Trophoblast cell (in vitro differentiated cells and primary cell): ENCODE measurements around the gene TCF12.

Experiments
- DNase-seq, 2 donors: peaks; one replicate each; pipeline ENCODE4 v3.0.0-alpha.2; 2016
- H2AFZ ChIP-seq: 2 replicates; pipeline ENCODE4 v1.6.1; 2013; ENCODE audit warnings: low read length, moderate library complexity, mild to moderate bottlenecking; ENCODE audit not compliant: insufficient read depth, poor library complexity
- H2AK5ac ChIP-seq: 2 replicates; pipeline ENCODE4 v1.6.1; 2013; ENCODE audit warnings: mild to moderate bottlenecking, low read length
- H2BK120ac ChIP-seq: 2 replicates; pipeline ENCODE4 v1.6.1; 2013; ENCODE audit warnings: low read length, mild to moderate bottlenecking, moderate library complexity; ENCODE audit not compliant: insufficient read depth, poor library complexity
- H2BK12ac ChIP-seq: 2 replicates; pipeline ENCODE4 v1.6.1; 2013; ENCODE audit warnings: mild to moderate bottlenecking, low read length, moderate library complexity
- H2BK5ac ChIP-seq: 2 replicates; pipeline ENCODE4 v1.6.1; 2013; ENCODE audit warnings: low read length, low read depth, moderate library complexity, mild to moderate bottlenecking; ENCODE audit not compliant: poor library complexity
- H3K14ac ChIP-seq: 2 replicates; pipeline ENCODE4 v1.6.1; 2013; ENCODE audit warnings: mild to moderate bottlenecking, low read length
- H3K18ac ChIP-seq: 2 replicates; pipeline ENCODE4 v1.6.1; 2013; ENCODE audit warnings: mild to moderate bottlenecking, low read length
- H3K23ac ChIP-seq: 2 replicates; pipeline ENCODE4 v1.6.1; 2013; ENCODE audit warnings: low read length
- H3K27ac ChIP-seq: 2 replicates; pipeline ENCODE4 v1.5.1; 2013; ENCODE audit warnings: low read depth, mild to moderate bottlenecking, inconsistent platforms, low read length, moderate library complexity
- H3K27me3 ChIP-seq: 2 replicates; pipeline ENCODE4 v1.6.1; 2013; ENCODE audit warnings: inconsistent platforms, mild to moderate bottlenecking, low read length, moderate library complexity; ENCODE audit not compliant: insufficient read depth
- H3K36me3 ChIP-seq, 2 experiments: 1 replicate in 1 of 2; 2 replicates in 1 of 2; pipeline ENCODE4 v1.6.1; 2013; ENCODE audit warnings: low read length in 2 of 2, mild to moderate bottlenecking in 2 of 2, moderate library complexity in 1 of 2; ENCODE audit not compliant: insufficient read depth in 2 of 2, control insufficient read depth in 1 of 2
- H3K4ac ChIP-seq: 2 replicates; pipeline ENCODE4 v1.6.1; 2013; ENCODE audit warnings: low read depth, mild to moderate bottlenecking, low read length, moderate library complexity
- H3K4me1 ChIP-seq, 2 experiments: 1 replicate in 1 of 2; 2 replicates in 1 of 2; pipeline ENCODE4 v1.6.1; 2013; ENCODE audit warnings: low read length in 2 of 2, mild to moderate bottlenecking in 2 of 2, moderate library complexity in 1 of 2; ENCODE audit not compliant: insufficient read depth in 2 of 2, control insufficient read depth in 1 of 2
- H3K4me2 ChIP-seq: 2 replicates; pipeline ENCODE4 v1.6.1; 2013; ENCODE audit warnings: inconsistent platforms, mild to moderate bottlenecking, low read length, moderate library complexity
- H3K4me3 ChIP-seq: 2 replicates; pipeline ENCODE4 v1.5.1; 2013; ENCODE audit warnings: mild to moderate bottlenecking, low read depth, low read length, inconsistent platforms
- H3K79me1 ChIP-seq: one replicate; pipeline ENCODE4 v1.6.1; 2013; ENCODE audit warnings: low read length
- H3K79me2 ChIP-seq: 2 replicates; pipeline ENCODE4 v1.6.1; 2013; ENCODE audit warnings: low read length, mild to moderate bottlenecking; ENCODE audit not compliant: control insufficient read depth, insufficient read depth, poor library complexity
- H3K9ac ChIP-seq: 2 replicates; pipeline ENCODE4 v1.6.1; 2013; ENCODE audit warnings: mild to moderate bottlenecking, low read length
- H3K9me3 ChIP-seq: 2 replicates; pipeline ENCODE4 v1.6.1; 2013; ENCODE audit warnings: low read depth, mild to moderate bottlenecking, control low read depth, inconsistent platforms, low read length; ENCODE audit not compliant: insufficient read depth
- H4K12ac ChIP-seq: 2 replicates; pipeline ENCODE4 v1.6.1; 2013; ENCODE audit warnings: low read depth, mild to moderate bottlenecking, low read length, moderate library complexity
- H4K8ac ChIP-seq: 2 replicates; pipeline ENCODE4 v1.6.1; 2013; ENCODE audit warnings: low read depth, mild to moderate bottlenecking, low read length, moderate library complexity
- H4K91ac ChIP-seq: one replicate; pipeline ENCODE4 v1.6.1; 2013; ENCODE audit warnings: low read depth, mild to moderate bottlenecking, low read length, moderate library complexity
- whole genome bisulfite sequencing: extraction: QIAGEN DNeasy Blood & Tissue Kit; methylation state at CpG from one replicate; pipeline ENCODE4 v1.1.7; 2013; ENCODE audit warnings: missing lambda C conversion rate; ENCODE audit not compliant: insufficient read length, insufficient coverage; ENCODE audit errors: extremely low coverage; 5-methylcytosine and 5-hydroxymethylcytosine counted together

TCF12 gene

GRCh38 chr15:57290187-57290586, 371.7 kb downstream of the TCF12 start:
- Histone ChIP-seq H3K4me3 (no peak overlapping the region), H3K9ac (no peak overlapping the region)
- no CpG with 5 or more reads among the region's 2 CpGs for WGBS

GRCh38 chr15:57290826-57291225, 372.4 kb downstream of the TCF12 start:
- H3K4me1 ChIP-seq = no peaks in the 10 kb centered on the region
- H3K9me3 ChIP-seq = no peaks in the 10 kb centered on the region
- H2AFZ ChIP-seq = no peak overlapping the region
- no peak overlapping the region for H3K14ac ChIP-seq
- no peak overlapping the region for H4K12ac ChIP-seq
- peaks cover 2 to 7% of the 10 kb centered on the region in 2 experiments for H3K36me3 ChIP-seq
- no peak overlapping the region for H2AK5ac ChIP-seq
- H3K4me3 ChIP-seq = no peak overlapping the region
- H4K8ac ChIP-seq = no peak overlapping the region
- H2BK120ac ChIP-seq = no peak overlapping the region
- H3K9ac ChIP-seq = no peak overlapping the region
- no peaks in the 10 kb centered on the region for H3K79me2 ChIP-seq
- WGBS = no CpG with 5 or more reads among the region's 4 CpGs
- H3K4ac ChIP-seq = no peak overlapping the region
- H3K4me2 ChIP-seq = no peak overlapping the region
- no peak overlapping the region for H3K18ac ChIP-seq
- no peak for DNase-seq
- no peak overlapping the region for H4K91ac ChIP-seq
- no peak overlapping the region for H3K23ac ChIP-seq
- H2BK5ac ChIP-seq = no peak overlapping the region
- H2BK12ac ChIP-seq = no peak overlapping the region
- H3K27me3 ChIP-seq = no peaks in the 10 kb centered on the region
- no peaks in the 10 kb centered on the region for H3K79me1 ChIP-seq
- H3K27ac ChIP-seq = no peak overlapping the region

More at GRCh38 chr15:57290187-57290586, 371.7 kb downstream of the TCF12 start:
- Histone ChIP-seq H3K18ac (no peak overlapping the region), H3K27me3 (no peaks in the 10 kb centered on the region), H3K14ac (no peak overlapping the region), H4K8ac (no peak overlapping the region), H2BK12ac (no peak overlapping the region), H3K79me2 (no peaks in the 10 kb centered on the region), H4K91ac (no peak overlapping the region), H2AFZ (no peak overlapping the region), H2AK5ac (no peak overlapping the region), H3K4ac (no peak overlapping the region), H2BK5ac (no peak overlapping the region), H3K27ac (no peak overlapping the region), H3K4me1 (no peaks in the 10 kb centered on the region), H3K36me3 (peaks cover 2 to 7% of the 10 kb centered on the region in 2 experiments), H3K9me3 (no peaks in the 10 kb centered on the region), H2BK120ac (no peak overlapping the region), H3K79me1 (no peaks in the 10 kb centered on the region), H4K12ac (no peak overlapping the region), H3K23ac (no peak overlapping the region), H3K4me2 (no peak overlapping the region)
- DNase-seq = no peak

GRCh38 chr15:57296473-57297162, 378.2 kb downstream of the TCF12 start:
- Histone ChIP-seq H3K4me2 (no peak overlapping the region), H4K8ac (no peak overlapping the region), H3K18ac (no peak overlapping the region), H2AFZ (no peak overlapping the region), H3K4ac (no peak overlapping the region), H2BK12ac (no peak overlapping the region), H3K79me1 (no peaks in the 10 kb centered on the region), H2AK5ac (no peak overlapping the region), H3K14ac (no peak overlapping the region), H3K9ac (no peak overlapping the region), H3K27ac (no peak overlapping the region), H3K27me3 (no peaks in the 10 kb centered on the region), H4K91ac (no peak overlapping the region), H2BK120ac (no peak overlapping the region), H3K23ac (no peak overlapping the region), H3K9me3 (no peaks in the 10 kb centered on the region), H3K4me3 (no peak overlapping the region), H4K12ac (no peak overlapping the region), H3K4me1 (peaks cover 0 to 5% of the 10 kb centered on the region in 2 experiments), H2BK5ac (no peak overlapping the region), H3K36me3 (no peaks in the 10 kb centered on the region), H3K79me2 (no peaks in the 10 kb centered on the region)
- no peak for DNase-seq
- WGBS = no CpG with 5 or more reads among the region's 9 CpGs

- Histone ChIP-seq H3K79me2 (no peaks in the 10 kb centered on the region), H2AK5ac (no peak overlapping the region), H3K23ac (no peak overlapping the region), H3K9me3 (no peaks in the 10 kb centered on the region), H3K4me3 (no peak overlapping the region), H2BK12ac (no peak overlapping the region), H3K4me2 (no peak overlapping the region), H3K18ac (no peak overlapping the region), H4K8ac (no peak overlapping the region), H3K9ac (no peak overlapping the region), H4K12ac (no peak overlapping the region), H3K27ac (no peak overlapping the region), H2BK120ac (no peak overlapping the region), H3K4ac (no peak overlapping the region), H3K27me3 (no peaks in the 10 kb centered on the region), H2AFZ (no peak overlapping the region), H3K14ac (no peak overlapping the region), H3K79me1 (no peaks in the 10 kb centered on the region), H2BK5ac (no peak overlapping the region), H4K91ac (no peak overlapping the region), H3K36me3 (no peaks in the 10 kb centered on the region), H3K4me1 (peaks cover 0 to 5% of the 10 kb centered on the region in 2 experiments)
- no peak for DNase-seq
- whole genome bisulfite sequencing = no CpG with 5 or more reads among the region's 3 CpGs
Measured at GRCh38 chr15:57297163-57297593, 378.7 kb downstream of the TCF12 start.
